ENCODE data around the gene MBD3L4.

GRCh38 chr19:7076151-7076550 lies 36.2 kb upstream of the MBD3L4 start:
- no peak for TF ChIP-seq CTCF (optimal IDR thresholded peaks at IDR 0.05 in 1 of 3, IDR thresholded peaks at IDR 0.05 in 1 of 3, conservative IDR thresholded peaks at IDR 0.05 in 1 of 3; ENCODE audit: extremely low read depth in 1 of 3, insufficient read depth in 2 of 3, low read length in 3 of 3)
- TF ChIP-seq EZH2 (IDR thresholded peaks at IDR 0.05; ENCODE audit: low read length), result no peak

All from keratinocyte (primary cell).